HG03066 (cell line): ENCODE data around the gene DNAI7.
A peak's percentile ranks its signal among the peaks of the same experiment; 100 is the strongest.

Source experiments
- ATAC-seq: cut with Tn5 transposase; IDR thresholded peaks from one replicate; pipeline ENCODE4 v1.9.1; 2021; ENCODE audit warnings: low read depth; ENCODE audit not compliant: unreplicated experiment

DNAI7 gene

GRCh38 chr12:25102402-25102801 is 92.6 kb downstream of the DNAI7 start:
- ATAC-seq: no peak

GRCh38 chr12:25101092-25101445 is 93.9 kb downstream of the DNAI7 start:
- no peak for ATAC-seq

- no peak for ATAC-seq
Measured at GRCh38 chr12:25100194-25101091, 94.5 kb downstream of the DNAI7 start.

GRCh38 chr12:25099010-25099409 is 96.0 kb downstream of the DNAI7 start:
- ATAC-seq: no peak

GRCh38 chr12:25089738-25090137 is 105.2 kb downstream of the DNAI7 start:
- no peak for ATAC-seq

- no peak for ATAC-seq
Measured at GRCh38 chr12:25087596-25087995, 107.4 kb downstream of the DNAI7 start.

- ATAC-seq: no peak
Measured at GRCh38 chr12:25084816-25085215, 110.1 kb downstream of the DNAI7 start.

- ATAC-seq: no peak
Measured at GRCh38 chr12:25083211-25083610, 111.7 kb downstream of the DNAI7 start.

- ATAC-seq: no peak
Measured at GRCh38 chr12:25082628-25083027, 112.3 kb downstream of the DNAI7 start.

GRCh38 chr12:25079393-25079792 is 115.6 kb downstream of the DNAI7 start:
- ATAC-seq: no peak

GRCh38 chr12:25074954-25075353 is 120.0 kb downstream of the DNAI7 start:
- ATAC-seq: peak; percentile 77

DNA sequence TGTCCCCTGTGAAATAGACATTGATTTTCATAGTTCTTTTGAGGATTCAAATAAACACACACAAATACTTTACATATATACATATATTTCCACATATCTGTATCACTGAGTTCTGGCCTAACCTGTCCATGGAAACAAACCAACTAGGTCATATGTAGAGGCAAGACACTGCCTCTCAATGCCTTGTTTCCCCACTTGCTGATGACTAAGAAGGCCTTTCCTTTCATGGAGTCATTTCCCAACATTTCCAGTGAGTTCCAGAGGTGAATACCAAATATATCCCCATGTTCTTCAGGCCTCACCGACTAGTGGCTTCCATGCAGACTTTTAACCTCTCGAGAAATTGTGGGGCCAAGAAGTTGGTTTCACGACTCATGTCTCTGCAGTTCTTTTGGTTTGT is 120.8 kb downstream of the DNAI7 start:
- no peak for ATAC-seq

DNA sequence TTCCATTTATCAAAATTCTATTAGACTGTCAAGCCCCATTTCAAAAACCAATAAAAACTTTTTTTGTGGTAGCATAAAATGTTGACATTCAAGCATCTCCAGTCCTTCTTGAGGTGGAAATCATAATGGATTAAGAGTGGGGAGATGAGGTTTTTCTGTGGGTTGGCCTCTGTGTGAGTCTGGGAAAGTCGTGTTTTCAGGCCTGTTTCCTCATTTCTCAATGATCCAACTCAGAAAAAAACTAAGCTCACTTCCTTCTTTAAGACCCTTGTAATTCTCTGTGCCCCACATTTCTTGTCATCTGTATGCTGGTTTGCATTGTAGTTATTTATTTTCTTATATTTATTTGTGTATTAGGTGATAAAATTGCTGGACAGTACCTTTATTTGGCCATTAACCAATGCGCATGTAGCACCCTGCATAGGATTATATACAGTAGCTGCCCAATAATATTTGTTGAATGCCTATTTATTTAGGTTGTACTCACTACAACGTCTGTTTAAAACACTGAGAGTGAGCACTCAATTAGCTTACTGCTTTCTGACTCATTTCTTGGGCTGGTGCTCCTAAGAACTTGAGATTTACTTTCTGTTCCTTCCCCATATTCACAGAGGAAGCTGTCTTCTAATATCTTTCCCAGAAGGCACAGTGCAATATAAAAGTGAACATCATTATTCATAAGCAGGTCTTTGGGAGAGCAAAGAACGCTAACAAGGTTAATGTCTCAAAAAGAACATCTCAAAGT is 121.9 kb downstream of the DNAI7 start:
- no peak for ATAC-seq

DNA sequence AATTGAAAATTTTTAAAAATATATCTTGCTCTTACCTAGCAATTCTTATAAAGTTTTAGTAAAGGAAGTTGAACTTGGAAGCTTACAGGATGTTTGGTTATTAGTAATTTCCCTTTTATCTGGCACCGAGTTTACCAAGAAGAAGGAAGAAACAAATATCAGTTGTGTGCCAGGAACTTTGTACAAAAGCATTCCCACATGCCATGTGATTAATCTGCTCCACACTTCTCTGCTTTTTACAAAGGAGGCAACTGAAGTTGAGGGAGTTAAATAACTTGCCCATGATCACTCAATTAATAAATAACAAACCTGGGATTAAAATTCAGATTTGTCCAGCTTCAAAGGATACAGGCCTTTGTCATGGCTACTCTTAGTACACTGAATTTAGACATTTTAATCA is 123.6 kb downstream of the DNAI7 start:
- no peak for ATAC-seq

- ATAC-seq: no peak
Measured at GRCh38 chr12:25069224-25069623, 125.7 kb downstream of the DNAI7 start.

DNA sequence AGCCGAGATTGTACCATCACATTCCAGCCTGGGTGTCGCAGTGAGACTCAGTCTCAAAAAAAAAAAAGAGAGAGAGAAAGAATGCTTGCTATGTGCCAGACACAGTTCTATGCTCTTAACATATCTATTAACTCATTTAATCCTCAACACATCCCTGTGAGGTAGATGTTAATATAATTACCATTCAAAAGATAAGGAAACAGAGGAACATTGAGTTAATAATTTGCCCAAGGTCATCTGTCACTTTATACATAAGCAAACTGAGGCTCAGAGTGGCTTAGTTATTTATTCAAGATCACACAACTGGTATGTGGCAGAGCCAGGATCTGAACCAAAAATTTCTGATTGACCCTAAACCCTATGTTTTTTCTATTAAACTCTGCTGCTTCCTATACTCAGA is 129.9 kb downstream of the DNAI7 start:
- no peak for ATAC-seq

DNA sequence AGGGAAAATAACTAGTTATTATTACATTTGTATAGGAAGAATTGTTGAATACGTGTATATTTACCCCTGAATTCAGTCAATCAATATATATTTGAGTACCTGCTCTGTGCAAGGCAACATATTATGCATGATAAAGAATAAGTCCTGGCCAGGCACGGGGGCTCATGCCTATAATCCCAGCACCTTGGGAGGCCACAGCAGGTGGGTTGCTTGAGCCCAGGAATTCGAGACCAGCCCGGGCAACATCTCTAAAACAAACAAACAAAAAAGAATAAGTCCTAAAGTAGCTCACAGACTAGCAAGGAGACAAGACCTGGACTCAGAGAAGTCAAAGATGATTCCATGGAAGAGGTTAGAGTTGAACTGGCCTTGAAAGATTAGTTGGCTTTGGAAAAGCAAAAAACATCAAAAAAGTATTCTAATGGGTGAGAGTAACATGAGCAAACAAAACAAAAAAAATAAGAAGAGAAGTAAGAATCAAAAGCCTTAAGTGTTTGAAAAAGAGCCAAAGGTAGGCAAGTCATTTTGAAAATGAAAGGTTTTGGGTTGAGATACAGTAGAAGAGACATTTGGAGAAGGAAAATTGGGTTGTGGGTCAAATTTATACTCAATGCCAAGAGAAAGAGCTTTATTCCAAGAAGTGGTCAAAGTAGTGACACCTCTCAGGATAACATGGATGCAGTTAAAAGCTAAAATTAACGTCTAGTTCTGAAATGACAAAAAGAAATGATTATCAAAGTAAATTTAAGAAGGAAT is 130.9 kb downstream of the DNAI7 start:
- no peak for ATAC-seq

GRCh38 chr12:25058658-25059058 is 136.3 kb downstream of the DNAI7 start:
- peak; percentile 42 for ATAC-seq
